Hepatocyte (in vitro differentiated cells): ENCODE results near the gene SFMBT2. TPM values are rescaled to one million over a fixed set of nuclear protein-coding genes. Genes with fewer than 3 reads are reported as not detected.
"Not testable (repeated sequence)": the region's sequence is repeated elsewhere in the genome, so short reads cannot be mapped to it uniquely, and the experiment has no call there.

Source experiments
- DNase-seq: peaks from one replicate; pipeline ENCODE4 v3.0.0-alpha.2; 2016; ENCODE audit warnings: low spot score
- H2AFZ ChIP-seq: fragments of 200-600 bp; sonication (generic); 2 replicates; pipeline ENCODE4 v1.6.0; 2016; ENCODE audit warnings: antibody characterized with exemption, mild to moderate bottlenecking
- H3K27ac ChIP-seq: fragments of 200-600 bp; sonication (generic); 2 replicates; pipeline ENCODE4 v1.5.1; 2016; ENCODE audit warnings: mild to moderate bottlenecking
- H3K27me3 ChIP-seq: fragments of 200-600 bp; sonication (generic); 2 replicates; pipeline ENCODE4 v1.6.1; 2016
- H3K36me3 ChIP-seq: fragments of 200-600 bp; sonication (generic); replicated peaks from 2 replicates; pipeline ENCODE4 v1.5.1; 2016; ENCODE audit warnings: low read depth; ENCODE audit not compliant: insufficient read depth
- H3K4me1 ChIP-seq: fragments of 200-600 bp; sonication (generic); 2 replicates; pipeline ENCODE4 v1.5.1; 2016; ENCODE audit warnings: mild to moderate bottlenecking, moderate library complexity; ENCODE audit not compliant: insufficient read depth
- H3K4me2 ChIP-seq: fragments of 200-600 bp; sonication (generic); 2 replicates; pipeline ENCODE4 v1.6.0; 2016
- H3K4me3 ChIP-seq: fragments of 200-600 bp; sonication (generic); 2 replicates; pipeline ENCODE4 v1.5.1; 2016; ENCODE audit warnings: mild to moderate bottlenecking
- H3K79me2 ChIP-seq: fragments of 200-600 bp; sonication (generic); 2 replicates; pipeline ENCODE4 v1.6.0; 2017; ENCODE audit warnings: mild to moderate bottlenecking
- H3K9me2 ChIP-seq: fragments of 200-600 bp; sonication (generic); replicated peaks from 2 replicates; pipeline ENCODE4 v1.6.0; 2017; ENCODE audit warnings: mild to moderate bottlenecking; ENCODE audit not compliant: insufficient read depth
- H3K9me3 ChIP-seq: fragments of 200-600 bp; sonication (generic); 2 replicates; pipeline ENCODE4 v1.5.1; 2016; ENCODE audit warnings: low read depth, mild to moderate bottlenecking
- H4K20me1 ChIP-seq: fragments of 200-600 bp; sonication (generic); 2 replicates; pipeline ENCODE4 v1.6.0; 2016; ENCODE audit warnings: mild to moderate bottlenecking; ENCODE audit not compliant: insufficient read depth, poor library complexity, severe bottlenecking
- CTCF ChIP-seq: fragments of 200-600 bp; sonication (generic); IDR thresholded peaks from 2 replicates; pipeline ENCODE4 v1.5.1; 2016; ENCODE audit warnings: antibody characterized with exemption, mild to moderate bottlenecking; ENCODE audit not compliant: poor library complexity
- EZH2 ChIP-seq: fragments of 200-600 bp; sonication (generic); IDR thresholded peaks from 2 replicates; pipeline ENCODE4 v1.6.1; 2016; ENCODE audit warnings: antibody characterized with exemption, mild to moderate bottlenecking, borderline replicate concordance
- EZH2phosphoT487 ChIP-seq: fragments of 200-600 bp; sonication (generic); IDR thresholded peaks from one replicate; pipeline ENCODE4 v1.6.1; 2018; ENCODE audit warnings: antibody characterized with exemption, mild to moderate bottlenecking, low read depth, moderate library complexity; ENCODE audit not compliant: unreplicated experiment, severe bottlenecking
- WGBS: methylation state at CpG from one replicate; pipeline ENCODE4 v1.1.6; 2016; ENCODE audit warnings: low lambda C conversion rate; ENCODE audit errors: missing lambda C conversion rate; 5-methylcytosine and 5-hydroxymethylcytosine counted together
- polyA plus RNA-seq: library from polyadenylated mRNA; unstranded; fragments of >200 nt; fragmentation: Nextera tagmentation; extraction: Ambion mirVana; gene quantifications from 2 replicates; pipeline ENCODE4 v1.2.1, GENCODE V29; 2016
- total RNA-seq: library from RNA; depleted of rRNA; stranded (reverse); fragments of >200 nt; gene quantifications from 2 replicates; pipeline ENCODE4 v1.2.3, GENCODE V29; 2014

Gene SFMBT2
- total and polyA plus RNA-seq, 2 experiments from 2014 or later = 1.1 to 3.8 TPM

GRCh38 chr10:7389844-7390243, 21.0 kb downstream of the SFMBT2 start:
- Histone ChIP-seq H3K27me3 (no peaks in the 10 kb centered on the region), H3K27ac (no peak overlapping the region), H3K4me3 (no peak overlapping the region), H3K4me2 (no peak overlapping the region), H3K9me2 (no peaks in the 10 kb centered on the region), H3K79me2 (no peaks in the 10 kb centered on the region), H2AFZ (no peak overlapping the region), H4K20me1 (no peaks in the 10 kb centered on the region), H3K4me1 (no peaks in the 10 kb centered on the region), H3K9me3 (no peaks in the 10 kb centered on the region), H3K36me3 (no peaks in the 10 kb centered on the region)
- no peak for TF ChIP-seq CTCF
- no peak for TF ChIP-seq EZH2phosphoT487
- no peak for TF ChIP-seq EZH2
- DNase-seq = no peak
- 89% methylated on average over 3 of the region's 3 CpGs for WGBS

GRCh38 chr10:7389346-7389745, 21.5 kb downstream of the SFMBT2 start:
- Histone ChIP-seq H3K27ac (no peak overlapping the region), H2AFZ (no peak overlapping the region), H4K20me1 (no peaks in the 10 kb centered on the region), H3K27me3 (no peaks in the 10 kb centered on the region), H3K79me2 (no peaks in the 10 kb centered on the region), H3K36me3 (no peaks in the 10 kb centered on the region), H3K4me3 (no peak overlapping the region), H3K9me2 (no peaks in the 10 kb centered on the region), H3K4me2 (no peak overlapping the region), H3K9me3 (no peaks in the 10 kb centered on the region), H3K4me1 (no peaks in the 10 kb centered on the region)
- DNase-seq = no peak
- TF ChIP-seq CTCF (no peak), EZH2phosphoT487 (no peak), EZH2 (no peak)
- WGBS = 83% methylated on average over 2 of the region's 2 CpGs

DNA sequence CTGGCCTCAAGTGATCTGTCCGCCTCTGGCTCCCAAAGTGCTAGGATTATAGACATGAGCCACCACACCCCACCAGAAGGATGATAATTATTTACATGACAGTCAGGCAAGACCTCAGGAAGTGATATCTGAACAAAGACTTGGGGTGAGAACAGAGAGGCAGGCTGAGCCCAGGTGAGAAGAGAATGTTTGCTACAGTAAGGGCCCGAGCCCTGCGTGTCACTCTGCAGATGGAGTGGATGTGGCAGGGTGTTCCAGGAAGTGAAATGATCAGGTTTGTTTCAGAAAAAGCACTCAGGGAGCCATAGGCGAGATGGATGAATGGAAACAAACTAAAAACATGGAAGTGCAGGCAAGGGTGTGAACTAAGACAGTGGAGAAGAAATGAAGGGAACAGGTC, 22.2 kb downstream of the SFMBT2 start:
- no peak for DNase-seq

GRCh38 chr10:7388149-7388548, 22.7 kb downstream of the SFMBT2 start:
- H3K4me1 ChIP-seq, H3K79me2 ChIP-seq, H3K27ac ChIP-seq, H3K4me3 ChIP-seq, H3K4me2 ChIP-seq, H3K9me3 ChIP-seq, H2AFZ ChIP-seq, H4K20me1 ChIP-seq, H3K27me3 ChIP-seq, DNase-seq, H3K36me3 ChIP-seq, H3K9me2 ChIP-seq: not testable (repeated sequence)
- WGBS = 100% methylated on average over 1 of the region's 1 CpG

More for the DNA sequence above, 22.2 kb downstream of the SFMBT2 start:
- no peaks in the 10 kb centered on the region for H3K36me3 ChIP-seq
- H3K9me3 ChIP-seq = no peaks in the 10 kb centered on the region
- H3K27me3 ChIP-seq = no peaks in the 10 kb centered on the region
- no peak for TF ChIP-seq EZH2
- no peak for TF ChIP-seq EZH2phosphoT487
- TF ChIP-seq CTCF = no peak
- no peak overlapping the region for H2AFZ ChIP-seq
- no peak overlapping the region for H3K4me2 ChIP-seq
- H3K9me2 ChIP-seq = no peaks in the 10 kb centered on the region
- no peaks in the 10 kb centered on the region for H3K79me2 ChIP-seq
- no peak overlapping the region for H3K27ac ChIP-seq
- no peak overlapping the region for H3K4me3 ChIP-seq
- H4K20me1 ChIP-seq = no peaks in the 10 kb centered on the region
- H3K4me1 ChIP-seq = no peaks in the 10 kb centered on the region
- 95% methylated on average over 4 of the region's 4 CpGs for WGBS
